ENCODE measurements around the gene CDIPT. TPM values are rescaled to one million over a fixed set of nuclear protein-coding genes. Genes with fewer than 3 reads are reported as not detected.

Gene CDIPT
- total and polyA plus RNA-seq, 2 of the 13 experiments (the other 11 are each of a cell fraction or from before 2014, with no cell fraction given): 54.9 to 97.5 TPM

DNA sequence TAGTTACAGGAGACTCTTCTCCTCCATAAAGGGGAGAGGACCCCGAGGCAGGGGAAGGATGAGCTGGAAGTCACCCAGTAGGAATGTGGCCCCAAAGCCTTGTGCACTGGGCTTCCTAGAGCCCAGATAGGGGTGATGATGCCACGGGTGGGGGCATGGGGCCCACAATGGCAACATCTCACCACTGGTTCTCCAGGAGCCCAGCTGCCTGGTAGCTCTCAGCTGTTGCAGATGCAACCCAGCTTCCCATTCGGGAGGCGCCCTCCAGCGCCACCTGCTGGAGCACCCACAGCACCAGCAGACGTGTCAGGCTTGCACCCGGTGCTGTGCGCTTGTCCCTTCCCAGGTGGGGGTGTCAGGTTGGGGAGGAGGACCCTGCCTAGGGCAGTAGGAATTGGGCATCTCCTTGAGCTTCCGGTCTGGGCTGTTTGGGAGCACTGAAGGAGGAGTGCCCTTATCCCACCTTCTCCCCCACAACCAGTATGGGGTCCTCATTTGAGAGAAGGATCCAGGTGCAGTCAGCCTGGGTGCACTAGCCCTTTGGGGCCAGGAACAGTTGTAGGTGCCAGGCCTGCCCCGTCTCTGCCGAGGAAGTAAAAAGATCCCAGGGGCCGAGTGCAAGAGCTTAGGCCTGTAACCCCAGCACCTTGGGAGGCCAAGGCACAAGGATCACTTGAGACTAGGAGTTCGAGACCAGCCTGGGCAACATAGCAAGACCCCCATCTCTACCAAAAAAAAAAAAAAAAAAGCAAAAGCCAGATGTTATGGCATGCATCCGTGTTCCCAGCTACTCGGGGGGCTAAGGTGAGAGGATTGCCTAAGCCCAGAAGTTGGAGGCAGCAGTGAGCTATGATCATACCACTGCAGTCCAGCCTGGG lies 14.4 kb downstream of the CDIPT start (continued):
- TF ChIP-seq ZNF577 (CRISPR knock-in tag; IDR thresholded peaks at IDR 0.05; ENCODE audit: borderline replicate concordance, low read depth) (no peak), FOXM1 (CRISPR knock-in tag; IDR thresholded peaks at IDR 0.05) (no peak), HIVEP1 (CRISPR knock-in tag; IDR thresholded peaks at IDR 0.05) (no peak), THAP11 (CRISPR knock-in tag; IDR thresholded peaks at IDR 0.05) (peak; percentile 65), REL (CRISPR knock-in tag; conservative IDR thresholded peaks at IDR 0.05) (no peak), ZBTB21 (CRISPR knock-in tag; IDR thresholded peaks at IDR 0.05) (no peak), GFI1 (CRISPR knock-in tag; IDR thresholded peaks at IDR 0.05; ENCODE audit: borderline replicate concordance) (no peak), HOXA9 (CRISPR knock-in tag; IDR thresholded peaks at IDR 0.05; ENCODE audit: borderline replicate concordance) (no peak), MAFF (IDR thresholded peaks at IDR 0.05; ENCODE audit: low read depth, low read length) (no peak), HNRNPL (IDR thresholded peaks at IDR 0.05; ENCODE audit: low read depth, low read length) (0 out of 2 replicates have a peak, but pooled peaks have one; percentile 44), ZNF501 (CRISPR knock-in tag; IDR thresholded peaks at IDR 0.05) (no peak), ZNF484 (CRISPR knock-in tag; IDR thresholded peaks at IDR 0.05; ENCODE audit: borderline replicate concordance, low read depth) (no peak), FOXA1 (IDR thresholded peaks at IDR 0.05) (no peak), FOXA1 (CRISPR knock-in tag; IDR thresholded peaks at IDR 0.05) (0 out of 2 replicates have a peak, but pooled peaks have one; percentile 6), ZSCAN25 (CRISPR knock-in tag; IDR thresholded peaks at IDR 0.05) (0 out of 2 replicates have a peak, but pooled peaks have one; percentile 68), ZNF652 (CRISPR knock-in tag; IDR thresholded peaks at IDR 0.05; ENCODE audit: borderline replicate concordance, low read depth) (no peak), CAMTA2 (CRISPR knock-in tag; IDR thresholded peaks at IDR 0.05; ENCODE audit: borderline replicate concordance) (no peak)
- TF ChIP-seq, protein P1, sequence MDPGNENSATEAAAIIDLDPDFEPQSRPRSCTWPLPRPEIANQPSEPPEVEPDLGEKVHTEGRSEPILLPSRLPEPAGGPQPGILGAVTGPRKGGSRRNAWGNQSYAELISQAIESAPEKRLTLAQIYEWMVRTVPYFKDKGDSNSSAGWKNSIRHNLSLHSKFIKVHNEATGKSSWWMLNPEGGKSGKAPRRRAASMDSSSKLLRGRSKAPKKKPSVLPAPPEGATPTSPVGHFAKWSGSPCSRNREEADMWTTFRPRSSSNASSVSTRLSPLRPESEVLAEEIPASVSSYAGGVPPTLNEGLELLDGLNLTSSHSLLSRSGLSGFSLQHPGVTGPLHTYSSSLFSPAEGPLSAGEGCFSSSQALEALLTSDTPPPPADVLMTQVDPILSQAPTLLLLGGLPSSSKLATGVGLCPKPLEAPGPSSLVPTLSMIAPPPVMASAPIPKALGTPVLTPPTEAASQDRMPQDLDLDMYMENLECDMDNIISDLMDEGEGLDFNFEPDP (CRISPR knock-in tag; conservative IDR thresholded peaks at IDR 0.05): no peak
- TF ChIP-seq, protein P2, sequence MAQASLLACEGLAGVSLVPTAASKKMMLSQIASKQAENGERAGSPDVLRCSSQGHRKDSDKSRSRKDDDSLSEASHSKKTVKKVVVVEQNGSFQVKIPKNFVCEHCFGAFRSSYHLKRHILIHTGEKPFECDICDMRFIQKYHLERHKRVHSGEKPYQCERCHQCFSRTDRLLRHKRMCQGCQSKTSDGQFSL (CRISPR knock-in tag; IDR thresholded peaks at IDR 0.05): peak; percentile 72; the same call in 1 of the 2 replicates
- TF ChIP-seq, protein P3, sequence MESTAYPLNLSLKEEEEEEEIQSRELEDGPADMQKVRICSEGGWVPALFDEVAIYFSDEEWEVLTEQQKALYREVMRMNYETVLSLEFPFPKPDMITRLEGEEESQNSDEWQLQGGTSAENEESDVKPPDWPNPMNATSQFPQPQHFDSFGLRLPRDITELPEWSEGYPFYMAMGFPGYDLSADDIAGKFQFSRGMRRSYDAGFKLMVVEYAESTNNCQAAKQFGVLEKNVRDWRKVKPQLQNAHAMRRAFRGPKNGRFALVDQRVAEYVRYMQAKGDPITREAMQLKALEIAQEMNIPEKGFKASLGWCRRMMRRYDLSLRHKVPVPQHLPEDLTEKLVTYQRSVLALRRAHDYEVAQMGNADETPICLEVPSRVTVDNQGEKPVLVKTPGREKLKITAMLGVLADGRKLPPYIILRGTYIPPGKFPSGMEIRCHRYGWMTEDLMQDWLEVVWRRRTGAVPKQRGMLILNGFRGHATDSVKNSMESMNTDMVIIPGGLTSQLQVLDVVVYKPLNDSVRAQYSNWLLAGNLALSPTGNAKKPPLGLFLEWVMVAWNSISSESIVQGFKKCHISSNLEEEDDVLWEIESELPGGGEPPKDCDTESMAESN (CRISPR knock-in tag; conservative IDR thresholded peaks at IDR 0.05): peak; percentile 77; the same call in 1 of the 2 replicates
- TF ChIP-seq, protein P4, sequence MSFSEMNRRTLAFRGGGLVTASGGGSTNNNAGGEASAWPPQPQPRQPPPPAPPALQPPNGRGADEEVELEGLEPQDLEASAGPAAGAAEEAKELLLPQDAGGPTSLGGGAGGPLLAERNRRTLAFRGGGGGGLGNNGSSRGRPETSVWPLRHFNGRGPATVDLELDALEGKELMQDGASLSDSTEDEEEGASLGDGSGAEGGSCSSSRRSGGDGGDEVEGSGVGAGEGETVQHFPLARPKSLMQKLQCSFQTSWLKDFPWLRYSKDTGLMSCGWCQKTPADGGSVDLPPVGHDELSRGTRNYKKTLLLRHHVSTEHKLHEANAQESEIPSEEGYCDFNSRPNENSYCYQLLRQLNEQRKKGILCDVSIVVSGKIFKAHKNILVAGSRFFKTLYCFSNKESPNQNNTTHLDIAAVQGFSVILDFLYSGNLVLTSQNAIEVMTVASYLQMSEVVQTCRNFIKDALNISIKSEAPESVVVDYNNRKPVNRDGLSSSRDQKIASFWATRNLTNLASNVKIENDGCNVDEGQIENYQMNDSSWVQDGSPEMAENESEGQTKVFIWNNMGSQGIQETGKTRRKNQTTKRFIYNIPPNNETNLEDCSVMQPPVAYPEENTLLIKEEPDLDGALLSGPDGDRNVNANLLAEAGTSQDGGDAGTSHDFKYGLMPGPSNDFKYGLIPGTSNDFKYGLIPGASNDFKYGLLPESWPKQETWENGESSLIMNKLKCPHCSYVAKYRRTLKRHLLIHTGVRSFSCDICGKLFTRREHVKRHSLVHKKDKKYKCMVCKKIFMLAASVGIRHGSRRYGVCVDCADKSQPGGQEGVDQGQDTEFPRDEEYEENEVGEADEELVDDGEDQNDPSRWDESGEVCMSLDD (CRISPR knock-in tag; IDR thresholded peaks at IDR 0.05; ENCODE audit: borderline replicate concordance): no peak
- TF ChIP-seq, protein P5, sequence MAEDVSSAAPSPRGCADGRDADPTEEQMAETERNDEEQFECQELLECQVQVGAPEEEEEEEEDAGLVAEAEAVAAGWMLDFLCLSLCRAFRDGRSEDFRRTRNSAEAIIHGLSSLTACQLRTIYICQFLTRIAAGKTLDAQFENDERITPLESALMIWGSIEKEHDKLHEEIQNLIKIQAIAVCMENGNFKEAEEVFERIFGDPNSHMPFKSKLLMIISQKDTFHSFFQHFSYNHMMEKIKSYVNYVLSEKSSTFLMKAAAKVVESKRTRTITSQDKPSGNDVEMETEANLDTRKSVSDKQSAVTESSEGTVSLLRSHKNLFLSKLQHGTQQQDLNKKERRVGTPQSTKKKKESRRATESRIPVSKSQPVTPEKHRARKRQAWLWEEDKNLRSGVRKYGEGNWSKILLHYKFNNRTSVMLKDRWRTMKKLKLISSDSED (CRISPR knock-in tag; IDR thresholded peaks at IDR 0.05): no peak
